ENCODE measurements around the gene CORIN. TPM values are rescaled to one million over a fixed set of nuclear protein-coding genes. Genes with fewer than 3 reads are reported as not detected.

CORIN gene
- total RNA-seq, 4 donors from 2014 or later: 1.2 to 6.1 (median 2.5) TPM

DNA sequence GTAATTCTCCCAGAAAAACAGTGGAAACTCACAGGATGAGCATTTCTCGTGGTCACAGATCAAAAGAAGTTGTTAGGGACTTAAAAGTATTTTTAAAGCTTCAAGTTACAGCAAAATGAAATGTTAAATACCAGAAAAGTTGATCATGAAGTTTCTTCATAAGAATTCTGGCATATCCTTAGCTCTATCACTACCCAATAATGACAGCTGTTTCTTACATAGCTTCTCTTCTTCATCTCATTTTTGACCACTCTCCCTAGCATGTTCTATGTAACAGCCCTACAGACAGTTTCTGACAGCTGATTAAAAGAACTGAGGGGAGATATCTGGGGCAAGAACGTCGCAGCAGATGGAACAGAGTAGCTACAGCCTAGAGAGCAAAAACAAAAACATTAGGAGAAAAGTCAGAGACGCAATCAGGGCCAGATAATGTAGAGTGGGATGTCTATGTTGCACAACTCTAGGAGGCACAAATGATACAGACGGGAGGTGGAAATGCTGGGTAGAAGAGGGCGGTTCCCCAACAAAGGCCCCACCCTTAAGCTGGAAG, 108.7 kb downstream of the CORIN start:
- Histone ChIP-seq H3K27me3 (no peaks in the 10 kb centered on the region), H3K4me1 (no peaks in the 10 kb centered on the region), H3K27ac (no peak overlapping the region), H3K36me3 (no peaks in the 10 kb centered on the region), H3K4me3 (no peak overlapping the region), H3K9me3 (no peaks in the 10 kb centered on the region)
- TF ChIP-seq EP300 (IDR thresholded peaks at IDR 0.05): no peak
- no peak for TF ChIP-seq POLR2AphosphoS5 (IDR thresholded peaks at IDR 0.05)
- TF ChIP-seq, protein P1, sequence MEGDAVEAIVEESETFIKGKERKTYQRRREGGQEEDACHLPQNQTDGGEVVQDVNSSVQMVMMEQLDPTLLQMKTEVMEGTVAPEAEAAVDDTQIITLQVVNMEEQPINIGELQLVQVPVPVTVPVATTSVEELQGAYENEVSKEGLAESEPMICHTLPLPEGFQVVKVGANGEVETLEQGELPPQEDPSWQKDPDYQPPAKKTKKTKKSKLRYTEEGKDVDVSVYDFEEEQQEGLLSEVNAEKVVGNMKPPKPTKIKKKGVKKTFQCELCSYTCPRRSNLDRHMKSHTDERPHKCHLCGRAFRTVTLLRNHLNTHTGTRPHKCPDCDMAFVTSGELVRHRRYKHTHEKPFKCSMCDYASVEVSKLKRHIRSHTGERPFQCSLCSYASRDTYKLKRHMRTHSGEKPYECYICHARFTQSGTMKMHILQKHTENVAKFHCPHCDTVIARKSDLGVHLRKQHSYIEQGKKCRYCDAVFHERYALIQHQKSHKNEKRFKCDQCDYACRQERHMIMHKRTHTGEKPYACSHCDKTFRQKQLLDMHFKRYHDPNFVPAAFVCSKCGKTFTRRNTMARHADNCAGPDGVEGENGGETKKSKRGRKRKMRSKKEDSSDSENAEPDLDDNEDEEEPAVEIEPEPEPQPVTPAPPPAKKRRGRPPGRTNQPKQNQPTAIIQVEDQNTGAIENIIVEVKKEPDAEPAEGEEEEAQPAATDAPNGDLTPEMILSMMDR (IDR thresholded peaks at IDR 0.05): no peak
- no peak for TF ChIP-seq POLR2A (IDR thresholded peaks at IDR 0.05)
- DNase-seq (ENCODE audit: low spot score in 2 of 2): no peak
- 68% methylated on average over 6 of the region's 6 CpGs for whole genome bisulfite sequencing

DNA sequence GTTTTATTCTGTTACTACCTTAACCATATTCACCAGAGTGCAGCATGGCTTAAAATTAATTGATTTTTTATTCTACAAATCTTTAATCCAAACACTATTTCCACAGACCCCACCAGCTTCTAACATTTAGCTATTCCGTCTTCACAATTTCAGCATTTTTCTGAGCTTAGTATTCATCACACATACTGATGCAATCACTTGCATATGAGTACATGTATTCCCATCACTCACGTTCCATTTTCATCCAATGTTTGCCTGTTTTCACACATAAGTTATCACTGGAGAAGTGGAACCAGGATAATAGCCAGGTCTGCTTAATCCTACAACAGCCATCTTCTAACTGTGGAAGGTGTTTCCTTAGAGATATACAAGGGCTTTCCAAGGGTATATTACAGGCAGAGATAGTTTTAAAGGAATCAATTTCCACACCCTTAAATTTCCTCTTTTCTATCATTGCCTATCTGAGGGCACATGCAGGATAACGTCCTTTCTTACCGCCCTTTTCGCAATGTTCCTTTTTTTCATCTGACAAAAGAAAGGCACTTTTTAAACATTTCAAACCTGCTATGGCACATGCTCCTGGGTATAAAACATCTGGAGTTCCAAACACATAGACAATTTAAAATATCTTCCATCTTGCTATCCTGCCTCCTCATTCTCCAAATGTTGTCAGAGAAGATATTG, 115.8 kb downstream of the CORIN start:
- Histone ChIP-seq H3K36me3 (no peaks in the 10 kb centered on the region), H3K9me3 (no peaks in the 10 kb centered on the region), H3K27me3 (peaks cover 4% of the 10 kb centered on the region), H3K4me1 (no peaks in the 10 kb centered on the region), H3K27ac (no peak overlapping the region), H3K4me3 (no peak overlapping the region)
- TF ChIP-seq POLR2A (IDR thresholded peaks at IDR 0.05): no peak
- TF ChIP-seq POLR2AphosphoS5 (IDR thresholded peaks at IDR 0.05): no peak
- TF ChIP-seq, protein P1 (IDR thresholded peaks at IDR 0.05): no peak
- TF ChIP-seq EP300 (IDR thresholded peaks at IDR 0.05): no peak
- 86% methylated on average over 5 of the region's 5 CpGs for WGBS
- DNase-seq (ENCODE audit: low spot score in 2 of 2): no peak

DNA sequence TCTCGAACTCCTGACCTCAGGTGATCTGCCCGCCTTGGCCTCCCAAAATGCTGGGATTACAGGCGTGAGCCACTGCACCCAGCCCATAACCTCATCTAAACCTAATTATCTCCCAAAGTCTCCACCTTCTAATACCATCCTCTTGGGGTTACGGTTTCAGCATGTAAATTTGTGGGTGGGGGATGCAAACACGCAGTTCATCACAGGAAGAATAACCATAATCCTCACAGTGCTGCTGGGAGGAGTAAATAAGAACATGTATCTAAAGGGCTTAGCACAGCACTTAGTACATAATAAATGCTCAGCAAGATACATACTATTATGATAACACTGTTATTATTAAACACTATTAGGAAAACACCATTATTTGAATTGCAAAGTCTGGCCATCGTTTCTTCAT, 116.4 kb downstream of the CORIN start:
- no peaks in the 10 kb centered on the region for H3K36me3 ChIP-seq
- H3K27ac ChIP-seq: no peak overlapping the region
- WGBS: 90% methylated on average over 6 of the region's 6 CpGs
- no peaks in the 10 kb centered on the region for H3K9me3 ChIP-seq
- TF ChIP-seq POLR2AphosphoS5 (IDR thresholded peaks at IDR 0.05) (no peak), POLR2A (IDR thresholded peaks at IDR 0.05) (no peak), EP300 (IDR thresholded peaks at IDR 0.05) (no peak)
- TF ChIP-seq, protein P1 (IDR thresholded peaks at IDR 0.05): no peak
- no peak for DNase-seq (ENCODE audit: low spot score in 2 of 2)
- H3K27me3 ChIP-seq: peaks cover 4% of the 10 kb centered on the region
- no peaks in the 10 kb centered on the region for H3K4me1 ChIP-seq
- H3K4me3 ChIP-seq: no peak overlapping the region

DNA sequence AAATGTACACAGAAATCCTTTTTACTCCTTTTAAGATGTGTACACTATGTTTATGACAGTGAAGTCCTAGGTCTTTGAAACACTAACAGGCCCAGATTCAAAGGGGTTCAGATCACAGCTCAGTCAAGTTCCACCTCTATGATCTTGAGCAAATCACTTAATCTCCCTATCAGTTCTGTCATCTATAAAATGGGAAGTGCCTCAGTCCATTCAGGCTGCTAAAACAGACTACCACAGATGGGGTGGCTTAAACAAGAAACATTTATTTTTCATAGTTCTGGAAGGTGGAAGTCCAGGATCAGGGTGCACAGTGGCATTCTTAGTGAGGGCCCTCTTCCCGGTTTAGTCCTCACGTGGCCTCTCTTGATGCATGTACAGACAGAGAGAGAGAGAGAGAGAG, 117.1 kb downstream of the CORIN start:
- DNase-seq (ENCODE audit: low spot score in 2 of 2): no peak
- H3K36me3 ChIP-seq: no peaks in the 10 kb centered on the region
- H3K27me3 ChIP-seq: peaks cover 4% of the 10 kb centered on the region
- H3K4me1 ChIP-seq: no peaks in the 10 kb centered on the region
- H3K9me3 ChIP-seq: no peaks in the 10 kb centered on the region
- H3K27ac ChIP-seq: no peak overlapping the region
- WGBS: 77% methylated on average over 2 of the region's 2 CpGs
- H3K4me3 ChIP-seq: no peak overlapping the region
- TF ChIP-seq POLR2AphosphoS5 (IDR thresholded peaks at IDR 0.05) (no peak), EP300 (IDR thresholded peaks at IDR 0.05) (no peak), POLR2A (IDR thresholded peaks at IDR 0.05) (no peak)
- TF ChIP-seq, protein P1 (IDR thresholded peaks at IDR 0.05): no peak

DNA sequence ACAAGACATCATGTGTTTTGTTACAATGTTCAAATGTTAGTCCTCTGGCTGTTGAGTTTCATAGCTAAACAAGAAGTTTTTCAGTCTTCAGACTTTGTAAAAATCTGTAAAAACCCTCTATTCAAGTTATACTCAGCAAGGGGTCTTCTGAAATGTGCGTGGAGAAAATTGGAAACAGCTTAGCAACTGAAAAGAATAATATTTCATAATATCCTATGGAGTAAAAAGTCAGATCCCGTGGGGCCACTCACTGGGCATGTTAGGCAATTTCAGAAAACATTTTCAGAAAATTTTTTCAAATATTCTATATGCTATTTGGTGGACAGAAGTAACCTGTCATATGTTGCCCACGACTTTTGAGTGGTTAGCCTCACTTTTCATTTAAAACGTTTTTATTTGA, 118.3 kb downstream of the CORIN start:
- H3K27ac ChIP-seq: no peak overlapping the region
- peaks cover 4% of the 10 kb centered on the region for H3K27me3 ChIP-seq
- WGBS: 68% methylated on average over 4 of the region's 4 CpGs
- H3K36me3 ChIP-seq: no peaks in the 10 kb centered on the region
- no peaks in the 10 kb centered on the region for H3K9me3 ChIP-seq
- H3K4me3 ChIP-seq: no peak overlapping the region
- TF ChIP-seq POLR2AphosphoS5 (IDR thresholded peaks at IDR 0.05) (no peak), POLR2A (IDR thresholded peaks at IDR 0.05) (no peak), EP300 (IDR thresholded peaks at IDR 0.05) (no peak)
- TF ChIP-seq, protein P1 (IDR thresholded peaks at IDR 0.05): no peak
- DNase-seq (ENCODE audit: low spot score in 2 of 2): no peak
- no peaks in the 10 kb centered on the region for H3K4me1 ChIP-seq

Measured in suprapubic skin (tissue), 4 donors.